Natural killer cell (primary cell): Measurements from ENCODE around the gene SSRP1. TPM values are rescaled to one million over a fixed set of nuclear protein-coding genes. Genes with fewer than 3 reads are reported as not detected.

Source experiments
- ATAC-seq, 3 donors: fragments of 150-1000 bp in 2 of 3; fragments of 200-7000 bp in 1 of 3; cut with Tn5 transposase; 1 replicate in 1 of 3; 2 replicates in 2 of 3; pipeline ENCODE4 v1.10.0; 2021; ENCODE audit warnings: mild to moderate bottlenecking in 2 of 3, moderate library complexity in 2 of 3
- DNase-seq, 2 donors: peaks; one replicate each; pipeline versions ENCODE4 v3.0.0 to v3.0.0-alpha.2; 2013 to 2021; ENCODE audit warnings: mixed read lengths in 1 of 2
- H3K27ac ChIP-seq: one replicate; pipeline ENCODE4 v1.5.1; 2013; ENCODE audit warnings: mild to moderate bottlenecking, low read length
- H3K27me3 ChIP-seq: one replicate; pipeline ENCODE4 v1.6.1; 2013; ENCODE audit warnings: low read length; ENCODE audit not compliant: control insufficient read depth, insufficient read depth
- H3K36me3 ChIP-seq: one replicate; pipeline ENCODE4 v1.6.1; 2013; ENCODE audit warnings: low read length; ENCODE audit not compliant: control insufficient read depth, insufficient read depth
- H3K4me1 ChIP-seq: one replicate; pipeline ENCODE4 v1.6.1; 2013; ENCODE audit warnings: low read length; ENCODE audit not compliant: control insufficient read depth, insufficient read depth
- H3K4me3 ChIP-seq: one replicate; pipeline ENCODE4 v1.5.1; 2013; ENCODE audit warnings: low read length
- H3K9me3 ChIP-seq: one replicate; pipeline ENCODE4 v1.6.1; 2013; ENCODE audit warnings: low read length; ENCODE audit not compliant: control insufficient read depth, insufficient read depth
- H3K27ac Mint-ChIP-seq, 2 donors: one replicate each; pipeline ENCODE4 v1.8.0; 2022; ENCODE audit warnings: mild to moderate bottlenecking in 2 of 2, mixed read lengths in 2 of 2, moderate library complexity in 1 of 2
- H3K27me3 Mint-ChIP-seq, 2 donors: one replicate each; pipeline ENCODE4 v1.8.0; 2022; ENCODE audit warnings: low read depth in 2 of 2, mixed read lengths in 2 of 2
- H3K36me3 Mint-ChIP-seq: one replicate; pipeline ENCODE4 v1.8.0; 2022; ENCODE audit warnings: mixed read lengths
- H3K4me1 Mint-ChIP-seq, 2 donors: one replicate each; pipeline ENCODE4 v1.8.0; 2022; ENCODE audit warnings: mixed read lengths in 2 of 2
- H3K4me3 Mint-ChIP-seq: one replicate; pipeline ENCODE4 v1.8.0; 2022; ENCODE audit warnings: mild to moderate bottlenecking, moderate library complexity, mixed read lengths
- H3K9me3 Mint-ChIP-seq, 2 donors: one replicate each; pipeline ENCODE4 v1.8.0; 2022; ENCODE audit warnings: mixed read lengths in 2 of 2
- CTCF ChIP-seq: fragments of 200-600 bp; IDR thresholded peaks from one replicate; pipeline ENCODE4 v1.8.0; 2022; ENCODE audit warnings: antibody characterized with exemption
- WGBS: methylation state at CpG from one replicate; pipeline ENCODE4 v1.1.7; 2013; ENCODE audit warnings: missing lambda C conversion rate; ENCODE audit not compliant: insufficient coverage; 5-methylcytosine and 5-hydroxymethylcytosine counted together
- intact Hi-C: fragments of 100-400 bp; cut with micrococcal nuclease; formaldehyde crosslinking; loops from one replicate; pipeline ENCODE4 v1.14.2; 2022
- total RNA-seq, 4 donors: library from RNA; stranded (reverse); fragments of 120-200 nt in 1 of 4; gene quantifications; one replicate each; pipeline versions ENCODE4 v1.2.3 to v1.2.4, GENCODE V29; 2013 to 2022

The SSRP1 gene
- total RNA-seq, 3 donors from 2014 or later (not counting 1 experiment from before 2014, with no cell fraction given), result 45.5 to 50.0 (median 47.1) TPM

DNA sequence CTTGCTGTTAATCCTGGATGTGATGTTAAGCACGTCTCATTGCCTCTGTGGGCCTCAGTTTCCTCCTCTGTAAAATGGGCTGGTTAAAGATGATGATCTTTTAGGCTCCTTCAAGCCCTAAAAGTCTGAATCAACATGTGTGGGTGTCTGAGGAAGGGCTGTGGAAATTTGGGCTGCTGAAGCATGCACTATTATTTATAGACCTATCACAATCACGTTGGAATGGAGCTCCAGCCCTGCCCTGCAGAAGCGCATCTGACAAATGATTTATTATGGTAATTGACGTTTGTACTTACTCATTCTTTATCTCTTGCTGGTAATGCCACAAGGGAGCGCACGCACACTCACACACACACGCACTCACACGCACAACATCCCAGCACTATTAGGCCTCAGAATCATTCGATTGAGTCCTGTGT, 22.9 kb upstream of the SSRP1 start:
- intact Hi-C loops, result no loop called here
- H3K36me3 ChIP-seq, result no peaks in the 10 kb centered on the region
- H3K36me3 Mint-ChIP-seq, result no peaks in the 10 kb centered on the region
- peaks cover 0 to 7% of the 10 kb centered on the region in 2 donors for H3K4me1 Mint-ChIP-seq
- ATAC-seq, result no peak
- peaks cover 7% of the 10 kb centered on the region for H3K4me1 ChIP-seq
- H3K27ac ChIP-seq, result no peak overlapping the region
- no peak for DNase-seq
- peaks cover 0 to 6% of the 10 kb centered on the region in 2 donors for H3K27me3 Mint-ChIP-seq
- no peak overlapping the region for H3K4me3 Mint-ChIP-seq
- no peaks in the 10 kb centered on the region for H3K27me3 ChIP-seq
- H3K9me3 Mint-ChIP-seq, result no peaks in the 10 kb centered on the region
- TF ChIP-seq CTCF, result no peak
- no peak overlapping the region for H3K4me3 ChIP-seq
- WGBS, result 84% methylated on average over 8 of the region's 9 CpGs
- no peaks in the 10 kb centered on the region for H3K9me3 ChIP-seq
- no peak overlapping the region for H3K27ac Mint-ChIP-seq

DNA sequence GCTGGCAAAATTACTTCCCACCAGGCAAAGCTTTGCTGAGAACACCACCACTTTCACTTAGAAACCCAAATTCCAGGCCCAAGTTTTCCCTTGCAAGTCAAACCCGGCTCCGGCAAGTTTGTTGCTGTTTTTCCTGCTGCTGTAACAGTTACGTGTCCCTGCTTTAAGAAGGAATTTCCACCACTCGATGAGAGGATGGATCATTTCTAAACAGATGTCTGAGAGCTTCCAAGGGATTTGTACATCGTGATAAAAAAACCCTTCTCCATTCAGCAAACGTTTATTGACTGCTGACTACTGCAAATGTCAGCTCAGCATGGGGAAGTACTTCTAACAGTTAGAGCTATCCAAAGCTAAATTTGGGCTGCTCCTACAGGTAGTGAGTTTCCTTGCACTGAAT, 22.2 kb upstream of the SSRP1 start:
- Mint-ChIP-seq H3K4me1 (peaks cover 0 to 7% of the 10 kb centered on the region in 2 donors), H3K27ac (no peak overlapping the region), H3K36me3 (no peaks in the 10 kb centered on the region), H3K9me3 (no peaks in the 10 kb centered on the region), H3K27me3 (peaks cover 0 to 6% of the 10 kb centered on the region in 2 donors), H3K4me3 (no peak overlapping the region)
- H3K4me1 ChIP-seq, result peaks cover 7% of the 10 kb centered on the region
- DNase-seq (no peak), ATAC-seq (no peak)
- no peaks in the 10 kb centered on the region for H3K9me3 ChIP-seq
- no peak overlapping the region for H3K27ac ChIP-seq
- no peak for TF ChIP-seq CTCF
- H3K27me3 ChIP-seq, result no peaks in the 10 kb centered on the region
- WGBS, result 62% methylated on average over 6 of the region's 6 CpGs
- H3K4me3 ChIP-seq, result no peak overlapping the region
- intact Hi-C loops, result no loop called here
- H3K36me3 ChIP-seq, result no peaks in the 10 kb centered on the region

DNA sequence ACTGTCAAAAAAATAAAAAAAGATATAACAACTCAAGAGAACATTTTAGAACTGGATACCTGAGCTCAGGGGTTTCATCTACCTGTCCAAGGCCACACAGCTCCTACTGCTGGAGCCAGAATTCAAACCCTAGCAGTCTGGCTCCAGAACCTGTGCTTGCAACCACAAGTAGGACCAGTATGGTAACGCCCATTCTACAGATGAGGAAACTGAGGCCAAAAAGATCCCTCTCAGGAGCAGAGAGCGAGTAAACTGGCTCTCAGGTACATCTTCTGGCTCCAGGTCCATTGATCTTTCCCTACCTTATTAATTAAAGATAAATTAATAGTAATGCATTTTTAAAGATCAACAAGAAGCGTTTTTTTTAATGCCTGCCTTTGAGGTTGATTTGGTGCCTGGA, 21.6 kb upstream of the SSRP1 start:
- peaks cover 0 to 6% of the 10 kb centered on the region in 2 donors for H3K27me3 Mint-ChIP-seq
- TF ChIP-seq CTCF, result no peak
- Histone ChIP-seq H3K36me3 (no peaks in the 10 kb centered on the region), H3K27me3 (no peaks in the 10 kb centered on the region), H3K4me3 (no peak overlapping the region), H3K4me1 (peaks cover 7% of the 10 kb centered on the region), H3K9me3 (no peaks in the 10 kb centered on the region), H3K27ac (no peak overlapping the region)
- no peak overlapping the region for H3K27ac Mint-ChIP-seq
- no peaks in the 10 kb centered on the region for H3K36me3 Mint-ChIP-seq
- peaks cover 0 to 7% of the 10 kb centered on the region in 2 donors for H3K4me1 Mint-ChIP-seq
- intact Hi-C loops, result no loop called here
- ATAC-seq, result no peak
- 84% methylated on average over 2 of the region's 3 CpGs for WGBS
- no peaks in the 10 kb centered on the region for H3K9me3 Mint-ChIP-seq
- DNase-seq, result no peak
- no peak overlapping the region for H3K4me3 Mint-ChIP-seq

- Mint-ChIP-seq H3K27me3 (peaks cover 5 to 6% of the 10 kb centered on the region in 2 donors), H3K4me1 (peaks cover 0 to 7% of the 10 kb centered on the region in 2 donors), H3K4me3 (no peak overlapping the region), H3K9me3 (no peaks in the 10 kb centered on the region), H3K27ac (no peak overlapping the region), H3K36me3 (no peaks in the 10 kb centered on the region)
- WGBS, result 34% methylated on average over 9 of the region's 9 CpGs
- Histone ChIP-seq H3K27ac (no peak overlapping the region), H3K27me3 (no peaks in the 10 kb centered on the region), H3K9me3 (no peaks in the 10 kb centered on the region), H3K4me3 (no peak overlapping the region), H3K4me1 (peaks cover 7% of the 10 kb centered on the region), H3K36me3 (no peaks in the 10 kb centered on the region)
- TF ChIP-seq CTCF, result no peak
- no peak for DNase-seq
- intact Hi-C loops, result no loop called here
- no peak for ATAC-seq
These were observed 20.6 kb upstream of the SSRP1 start for GRCh38 chr11:57356268-57356667.
